Uterus (tissue), 2 donors: ENCODE measurements around the gene SMARCA2.

ENCODE experiments used
- CTCF ChIP-seq, 4 experiments: fragments of 200-600 bp in 2 of 4; fragments of 450-650 bp in 2 of 4; sonication (generic) in 2 of 4; IDR thresholded peaks; one replicate each; pipeline ENCODE4 v1.5.1; 2016 to 2019; ENCODE audit warnings: antibody characterized with exemption in 4 of 4, mild to moderate bottlenecking in 2 of 4, moderate library complexity in 1 of 4
- POLR2A ChIP-seq, 2 donors: fragments of 450-650 bp; IDR thresholded peaks; one replicate each; pipeline ENCODE4 v1.6.1; 2016; ENCODE audit warnings: antibody characterized with exemption in 2 of 2, mild to moderate bottlenecking in 1 of 2, moderate library complexity in 1 of 2

GRCh38 chr9:2109069-2109650 is 94.0 kb downstream of the SMARCA2 start:
- TF ChIP-seq CTCF (IDR thresholded peaks at IDR 0.05) (no peak), POLR2A (IDR thresholded peaks at IDR 0.05) (no peak)
